Posterior cingulate gyrus (tissue), 11 donors: ENCODE data around the gene KCTD11.
"Not testable (repeated sequence)": the region's sequence is repeated elsewhere in the genome, so short reads cannot be mapped to it uniquely, and the experiment has no call there.

Source experiments
- DNase-seq, 10 donors: peaks; one replicate each; pipeline versions ENCODE4 v3.0.0 to v3.0.0-alpha.2; 2020 to 2021; ENCODE audit warnings: mixed read lengths in 3 of 10
- intact Hi-C: fragments of 100-400 bp; cut with DNase I; formaldehyde crosslinking; loops from one replicate; pipeline ENCODE4 v1.15.1; 2023

The KCTD11 gene

GRCh38 chr17:7363311-7363710, 11.3 kb downstream of the KCTD11 start:
- intact Hi-C loops, result no loop called here

GRCh38 chr17:7365963-7366362, 14.0 kb downstream of the KCTD11 start:
- DNase-seq, result not testable (repeated sequence)

More at GRCh38 chr17:7363311-7363710, 11.3 kb downstream of the KCTD11 start:
- no peak for DNase-seq

DNA sequence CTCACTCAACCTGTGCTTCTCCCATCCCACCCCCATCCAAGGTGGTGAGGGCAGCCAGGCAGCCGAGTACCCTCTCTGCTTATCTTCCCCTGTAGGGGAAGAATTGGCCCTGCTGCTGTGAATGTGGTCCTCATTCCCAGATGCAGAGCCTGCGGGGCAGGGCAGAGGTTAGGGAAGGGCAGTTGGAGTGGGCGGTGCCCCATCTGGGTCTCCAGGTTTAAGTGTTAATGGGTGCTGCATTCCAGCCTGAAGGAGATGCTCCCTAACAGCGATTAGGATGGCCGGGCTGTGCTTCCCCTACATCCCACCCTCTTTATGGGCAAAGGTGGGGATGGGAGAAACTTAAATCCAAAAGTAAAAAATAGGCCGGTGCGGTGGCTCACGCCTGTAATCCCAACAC, 15.1 kb downstream of the KCTD11 start:
- intact Hi-C loops, result no loop called here
- no peak for DNase-seq

More at GRCh38 chr17:7365963-7366362, 14.0 kb downstream of the KCTD11 start:
- intact Hi-C loops, result not testable (repeated sequence)

GRCh38 chr17:7367918-7368598, 16.1 kb downstream of the KCTD11 start:
- intact Hi-C loops, result no loop called here
- no peak for DNase-seq

- intact Hi-C loops, DNase-seq: not testable (repeated sequence)
Observed at GRCh38 chr17:7368599-7368994, 16.6 kb downstream of the KCTD11 start.

DNA sequence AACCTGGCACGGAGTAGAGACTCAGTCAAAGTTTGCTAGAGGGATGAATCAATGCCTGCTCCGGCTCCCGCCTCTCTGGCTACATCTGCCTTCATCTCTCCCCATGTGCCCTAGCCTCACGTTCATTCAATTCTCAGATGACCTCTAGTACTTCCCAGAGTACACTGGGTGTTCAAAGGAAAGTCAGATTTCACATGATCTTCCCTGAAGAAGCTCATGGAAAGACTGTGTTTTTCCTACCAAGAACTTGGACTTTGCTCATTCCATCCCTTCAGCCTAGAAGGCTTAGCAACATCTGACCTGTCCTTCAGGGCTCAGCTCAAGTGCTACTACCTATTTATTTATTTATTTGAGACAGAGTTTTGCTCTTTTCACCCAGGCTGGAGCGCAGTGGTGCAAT, 17.9 kb downstream of the KCTD11 start:
- intact Hi-C loops, result no loop called here

DNA sequence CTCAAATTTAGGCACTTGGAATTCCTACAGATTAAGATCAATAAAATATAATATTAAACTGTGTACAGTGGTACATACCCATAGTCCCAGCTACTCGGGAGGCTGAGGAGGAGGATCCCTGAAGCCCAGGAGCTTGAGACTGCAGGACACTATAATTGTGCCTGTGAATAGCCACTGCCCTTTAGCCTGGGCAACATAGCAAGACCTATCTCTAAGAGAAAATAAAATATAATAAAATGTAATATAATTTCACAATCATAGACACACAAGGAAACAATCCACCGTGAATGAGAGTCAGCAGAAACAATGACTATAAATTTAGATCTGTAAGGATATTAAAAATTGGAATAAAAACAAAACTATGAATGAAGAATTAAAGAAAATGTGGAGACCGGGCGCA, 18.9 kb downstream of the KCTD11 start:
- intact Hi-C loops, result no loop called here
- no peak for DNase-seq

More for the DNA sequence above, 17.9 kb downstream of the KCTD11 start:
- DNase-seq, result no peak

- intact Hi-C loops, result no loop called here
- no peak for DNase-seq
Observed at GRCh38 chr17:7374353-7374752, 22.4 kb downstream of the KCTD11 start.

- intact Hi-C loops, result no loop called here
- no peak for DNase-seq
Observed at GRCh38 chr17:7379134-7379533, 27.2 kb downstream of the KCTD11 start.

DNA sequence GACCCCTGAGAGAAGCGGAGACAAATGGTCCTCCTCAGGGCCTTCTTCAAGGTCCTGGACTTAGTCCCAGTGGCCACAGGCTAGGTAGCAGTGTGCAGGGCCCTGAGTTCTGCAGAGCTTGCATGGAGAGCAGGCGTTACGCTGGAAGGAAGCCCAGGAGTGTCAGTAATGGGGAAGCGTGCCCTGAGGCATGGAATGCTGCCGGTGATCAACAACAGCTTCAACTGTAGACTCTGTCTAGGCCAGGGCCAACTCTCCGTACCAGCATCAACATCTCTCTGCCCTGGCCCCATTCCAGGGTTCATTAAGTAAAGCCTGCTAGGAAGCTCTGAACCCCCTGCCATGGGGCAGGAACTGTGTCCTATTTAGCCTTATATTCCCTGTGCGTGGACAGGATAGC, 28.4 kb downstream of the KCTD11 start:
- DNase-seq, result no peak
- intact Hi-C loops, result no loop called here

DNA sequence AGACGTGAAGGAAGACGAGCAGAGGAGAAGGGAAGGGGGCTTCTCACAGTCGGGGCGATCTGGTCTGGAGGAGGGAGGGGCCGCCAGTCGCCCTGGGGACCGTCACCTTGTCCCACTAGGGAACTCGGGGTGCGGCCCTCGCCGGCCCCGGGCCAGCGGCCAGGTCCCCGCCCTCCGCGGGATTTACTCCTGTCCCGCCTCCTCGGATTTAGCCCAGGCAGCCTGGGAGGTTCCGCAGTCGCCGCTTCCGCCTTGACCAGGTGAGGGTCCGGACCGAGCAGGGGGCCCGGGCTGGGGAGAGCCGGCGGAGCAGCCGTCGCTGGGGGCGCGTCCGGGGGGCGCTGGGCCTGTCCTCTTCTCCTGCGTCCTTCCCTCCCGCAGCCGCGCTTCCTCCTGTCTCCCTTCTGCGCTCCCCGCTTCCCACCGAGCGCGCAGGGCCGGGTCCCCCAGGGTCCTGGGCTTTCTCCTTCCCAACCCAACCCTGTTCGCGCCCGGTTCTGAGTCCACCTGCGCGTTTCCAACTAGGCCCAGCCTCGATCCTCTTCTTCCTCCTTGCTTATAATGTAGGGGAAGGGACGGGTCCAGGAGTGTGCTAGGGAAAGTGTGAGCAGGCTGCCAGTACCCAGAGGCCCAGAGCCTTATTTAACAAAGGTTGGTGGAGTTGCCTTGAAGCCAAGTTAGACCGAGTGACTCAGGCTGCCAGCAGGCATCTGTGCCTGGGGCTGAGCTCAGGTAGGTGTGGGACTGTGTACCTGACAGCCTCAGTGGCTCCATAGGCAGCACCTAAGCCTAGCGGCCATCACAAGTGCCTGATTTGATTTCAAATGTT, 29.1 kb downstream of the KCTD11 start, which contains the start of gene TNK1:
Gene TNK1 (plus strand): TSS at position 235 of the 829 bp plus-strand sequence. CDS start 1,838 bp downstream, outside the sequence.
- peak in 2 of 10 donors; percentile 80 to 86 for DNase-seq
- intact Hi-C loops, result no loop called here

- DNase-seq, result no peak
- intact Hi-C loops, result no loop called here
Observed at GRCh38 chr17:7382901-7383300, 30.9 kb downstream of the KCTD11 start.

- intact Hi-C loops, result no loop called here
- DNase-seq, result no peak
Observed at GRCh38 chr17:7383371-7383741, 31.4 kb downstream of the KCTD11 start.

DNA sequence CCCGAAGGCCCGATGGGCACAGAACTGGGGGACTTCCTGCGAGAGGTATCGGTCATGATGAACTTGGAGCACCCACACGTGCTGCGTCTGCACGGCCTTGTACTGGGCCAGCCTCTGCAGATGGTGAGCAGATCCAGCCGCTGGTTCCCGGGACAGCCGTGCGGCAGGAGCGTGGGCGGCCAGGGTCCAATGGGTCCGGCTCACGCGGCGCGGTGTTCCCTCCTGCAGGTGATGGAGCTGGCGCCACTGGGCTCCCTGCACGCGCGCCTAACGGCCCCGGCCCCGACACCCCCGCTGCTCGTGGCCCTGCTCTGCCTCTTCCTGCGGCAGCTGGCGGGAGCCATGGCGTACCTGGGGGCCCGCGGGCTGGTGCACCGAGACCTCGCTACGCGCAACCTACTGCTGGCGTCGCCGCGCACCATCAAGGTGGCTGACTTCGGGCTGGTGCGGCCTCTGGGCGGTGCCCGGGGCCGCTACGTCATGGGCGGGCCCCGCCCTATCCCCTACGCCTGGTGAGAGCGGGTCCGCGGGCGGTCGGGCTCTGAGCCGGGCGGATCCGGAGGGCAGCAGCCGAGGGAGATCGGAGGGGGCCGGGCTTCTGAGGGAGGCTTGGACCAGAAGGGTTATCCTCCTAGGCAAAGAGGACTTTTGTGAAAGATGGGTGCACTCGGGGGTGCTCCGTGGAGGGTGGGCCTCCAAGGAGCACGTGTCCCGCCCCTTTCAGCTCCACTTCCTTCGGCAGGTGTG, 32.0 kb downstream of the KCTD11 start:
- DNase-seq, result peak in 8 of 10 donors; percentile 40 to 92 (median 50)
- intact Hi-C loops, result no loop called here

GRCh38 chr17:7384489-7385081, 32.6 kb downstream of the KCTD11 start:
- intact Hi-C loops, result loop anchor here (5.0 kb wide), 1 partner anchor 32 kb away; the partner anchor contains the start of gene KCTD11
- no peak for DNase-seq

GRCh38 chr17:7388856-7389255, 36.9 kb downstream of the KCTD11 start:
- intact Hi-C loops, result loop anchor here (5.0 kb wide), 1 partner anchor 37 kb away; the partner anchor contains the start of gene KCTD11
- DNase-seq, result peak in 1 of 10 donors; percentile 82

- intact Hi-C loops, result loop anchor here (5.0 kb wide), 2 partner anchors 38 to 47 kb away; partner anchors contain the start of genes FGF11, KCTD11 and TMEM102
- DNase-seq, result peak in 1 of 10 donors; percentile 80
Observed at GRCh38 chr17:7389924-7390910, 38.3 kb downstream of the KCTD11 start.

- peak in 1 of 10 donors; percentile 8 for DNase-seq
- intact Hi-C loops, result loop anchor here (5.0 kb wide), 1 partner anchor 46 kb away; the partner anchor contains the start of genes FGF11 and TMEM102
Observed at GRCh38 chr17:7391307-7391706, 39.3 kb downstream of the KCTD11 start.
